ENCODE results near the gene SLC9C1.
A peak's percentile ranks its signal among the peaks of the same experiment; 100 is the strongest.

The SLC9C1 gene

GRCh38 chr3:112126511-112126911 is 167.5 kb downstream of the SLC9C1 start:
- peaks cover 92% of the 10 kb centered on the region for H3K4me1 ChIP-seq (ENCODE audit: control insufficient read depth, low read length)
- H3K27me3 ChIP-seq (ENCODE audit: control insufficient read depth, low read length): no peaks in the 10 kb centered on the region
- peak overlapping the region; percentile 97 for H3K4me2 ChIP-seq (ENCODE audit: low read length)
- peaks cover 95% of the 10 kb centered on the region for H3F3A ChIP-seq (ENCODE audit: control insufficient read depth, insufficient read depth)
- no peaks in the 10 kb centered on the region for H4K20me1 ChIP-seq (ENCODE audit: control insufficient read depth, insufficient read depth, low read depth, low read length)
- H3K36me3 ChIP-seq (ENCODE audit: control insufficient read depth, low read length): peaks cover 96% of the 10 kb centered on the region
- H3K27ac ChIP-seq (ENCODE audit: low read depth, low read length): peak overlapping the region; percentile 99
- H3K4me3 ChIP-seq (ENCODE audit: low read length): peak overlapping the region; percentile 93
- H3K79me2 ChIP-seq (ENCODE audit: control insufficient read depth, low read length): peaks cover 75% of the 10 kb centered on the region
- H3K9me3 ChIP-seq (ENCODE audit: control insufficient read depth, insufficient read depth, low read length): no peaks in the 10 kb centered on the region
- TF ChIP-seq CTCF (IDR thresholded peaks at IDR 0.05; ENCODE audit: low read depth, low read length, poor library complexity, severe bottlenecking) (no peak), EZH2phosphoT487 (IDR thresholded peaks at IDR 0.05; ENCODE audit: borderline replicate concordance, low read length) (no peak)
- H3K9me2 ChIP-seq (replicated peaks; ENCODE audit: control insufficient read depth, low read length): no peaks in the 10 kb centered on the region

GRCh38 chr3:112124907-112125607 is 169.0 kb downstream of the SLC9C1 start:
- peak overlapping the region; percentile 99 for H3K27ac ChIP-seq (ENCODE audit: low read depth, low read length)
- H3K79me2 ChIP-seq (ENCODE audit: control insufficient read depth, low read length): peaks cover 61% of the 10 kb centered on the region
- peaks cover 93% of the 10 kb centered on the region for H3F3A ChIP-seq (ENCODE audit: control insufficient read depth, insufficient read depth)
- peaks cover 99% of the 10 kb centered on the region for H3K4me1 ChIP-seq (ENCODE audit: control insufficient read depth, low read length)
- H3K4me3 ChIP-seq (ENCODE audit: low read length): peak overlapping the region; percentile 93
- TF ChIP-seq EZH2phosphoT487 (IDR thresholded peaks at IDR 0.05; ENCODE audit: borderline replicate concordance, low read length) (no peak), CTCF (IDR thresholded peaks at IDR 0.05; ENCODE audit: low read depth, low read length, poor library complexity, severe bottlenecking) (no peak)
- H3K4me2 ChIP-seq (ENCODE audit: low read length): peak overlapping the region; percentile 97
- H4K20me1 ChIP-seq (ENCODE audit: control insufficient read depth, insufficient read depth, low read depth, low read length): no peaks in the 10 kb centered on the region
- H3K36me3 ChIP-seq (ENCODE audit: control insufficient read depth, low read length): peaks cover 89% of the 10 kb centered on the region
- H3K9me2 ChIP-seq (replicated peaks; ENCODE audit: control insufficient read depth, low read length): no peaks in the 10 kb centered on the region
- no peaks in the 10 kb centered on the region for H3K27me3 ChIP-seq (ENCODE audit: control insufficient read depth, low read length)
- no peaks in the 10 kb centered on the region for H3K9me3 ChIP-seq (ENCODE audit: control insufficient read depth, insufficient read depth, low read length)

GRCh38 chr3:112123548-112123947 is 170.5 kb downstream of the SLC9C1 start:
- Histone ChIP-seq H3K27me3 (ENCODE audit: control insufficient read depth, low read length) (no peaks in the 10 kb centered on the region), H3K9me2 (replicated peaks; ENCODE audit: control insufficient read depth, low read length) (no peaks in the 10 kb centered on the region), H3K27ac (ENCODE audit: low read depth, low read length) (peak overlapping the region; percentile 99), H3K4me2 (ENCODE audit: low read length) (peak overlapping the region; percentile 78), H3K9me3 (ENCODE audit: control insufficient read depth, insufficient read depth, low read length) (no peaks in the 10 kb centered on the region), H3F3A (ENCODE audit: control insufficient read depth, insufficient read depth) (peaks cover 93% of the 10 kb centered on the region), H3K36me3 (ENCODE audit: control insufficient read depth, low read length) (peaks cover 87% of the 10 kb centered on the region), H3K79me2 (ENCODE audit: control insufficient read depth, low read length) (peaks cover 54% of the 10 kb centered on the region), H4K20me1 (ENCODE audit: control insufficient read depth, insufficient read depth, low read depth, low read length) (no peaks in the 10 kb centered on the region), H3K4me3 (ENCODE audit: low read length) (peak overlapping the region; percentile 51), H3K4me1 (ENCODE audit: control insufficient read depth, low read length) (peaks cover 100% of the 10 kb centered on the region)
- TF ChIP-seq EZH2phosphoT487 (IDR thresholded peaks at IDR 0.05; ENCODE audit: borderline replicate concordance, low read length): no peak
- TF ChIP-seq CTCF (IDR thresholded peaks at IDR 0.05; ENCODE audit: low read depth, low read length, poor library complexity, severe bottlenecking): no peak

Data from DOHH2 (cell line).